PC-9 (cell line): ENCODE data around the gene NUP153. TPM values are rescaled to one million over a fixed set of nuclear protein-coding genes. Genes with fewer than 3 reads are reported as not detected.

Source experiments
- BruUV-seq: library from RNA; stranded (reverse); fragments of 400-500 nt; replicated peaks from 2 replicates; lab custom pipeline; 2021; lab: Mats Ljungman, UMichigan
- CTCF ChIA-PET: fragments of 300-600 bp; sonication (Branson Sonifier 250); formaldehyde crosslinking; loops from one replicate; lab custom pipeline; 2022; ENCODE audit warnings: antibody characterized with exemption; lab: Charles Lee
- POLR2A ChIA-PET: fragments of 300-600 bp; sonication (Branson Sonifier 250); formaldehyde crosslinking; loops from one replicate; lab custom pipeline; 2022; ENCODE audit warnings: antibody characterized with exemption; ENCODE audit not compliant: unreplicated experiment; lab: Charles Lee
- DNase-seq, 2 experiments: peaks; one replicate each; pipeline versions ENCODE4 v3.0.0 to v3.0.0-alpha.2; 2015 to 2022; ENCODE audit warnings: mixed read lengths in 1 of 2
- H2AFZ ChIP-seq: fragments of 200-600 bp; sonication (generic); 2 replicates; pipeline ENCODE4 v1.8.1; 2017; ENCODE audit warnings: antibody characterized with exemption
- H3F3A ChIP-seq: fragments of 200-600 bp; sonication (generic); 2 replicates; pipeline ENCODE4 v1.8.1; 2017; ENCODE audit warnings: antibody characterized with exemption, mild to moderate bottlenecking, low read depth; ENCODE audit not compliant: insufficient read depth
- H3K27ac ChIP-seq: fragments of 200-600 bp; sonication (generic); 2 replicates; pipeline ENCODE4 v1.6.1; 2016; ENCODE audit warnings: mixed run types
- H3K27me3 ChIP-seq: fragments of 200-600 bp; sonication (generic); 2 replicates; pipeline ENCODE4 v1.6.1; 2016; ENCODE audit warnings: low read depth, mixed run types; ENCODE audit not compliant: insufficient read depth
- H3K36me3 ChIP-seq: fragments of 200-600 bp; sonication (generic); 2 replicates; pipeline ENCODE4 v1.6.1; 2016; ENCODE audit warnings: low read depth, mixed run types
- H3K4me1 ChIP-seq: fragments of 200-600 bp; sonication (generic); replicated peaks from 2 replicates; pipeline ENCODE4 v1.6.1; 2016; ENCODE audit warnings: mixed run types; ENCODE audit not compliant: insufficient read depth
- H3K4me2 ChIP-seq: fragments of 200-600 bp; sonication (generic); 2 replicates; pipeline ENCODE4 v1.6.1; 2017; ENCODE audit warnings: mixed run types
- H3K4me3 ChIP-seq: fragments of 200-600 bp; sonication (generic); 2 replicates; pipeline ENCODE4 v1.6.1; 2016; ENCODE audit warnings: mixed run types
- H3K79me2 ChIP-seq: fragments of 200-600 bp; sonication (generic); 2 replicates; pipeline ENCODE4 v1.6.1; 2017; ENCODE audit warnings: low read depth, mixed run types
- H3K9me2 ChIP-seq: fragments of 200-600 bp; sonication (generic); 2 replicates; pipeline ENCODE4 v1.8.1; 2017; ENCODE audit warnings: mild to moderate bottlenecking; ENCODE audit not compliant: insufficient read depth
- H3K9me3 ChIP-seq: fragments of 200-600 bp; sonication (generic); 2 replicates; pipeline ENCODE4 v1.8.1; 2016; ENCODE audit warnings: low read depth; ENCODE audit not compliant: insufficient read depth
- H4K20me1 ChIP-seq: fragments of 200-600 bp; sonication (generic); 2 replicates; pipeline ENCODE4 v1.8.1; 2017; ENCODE audit not compliant: insufficient read depth
- EZH2 ChIP-seq: fragments of 200-600 bp; sonication (generic); IDR thresholded peaks from 2 replicates; pipeline ENCODE4 v1.8.0; 2017; ENCODE audit warnings: antibody characterized with exemption, low read depth
- intact Hi-C: fragments of 100-400 bp; cut with micrococcal nuclease; formaldehyde crosslinking; loops from one replicate; pipeline ENCODE4 v1.10.0; 2022; ENCODE audit not compliant: unreplicated experiment
- total RNA-seq: library from RNA; stranded (reverse); gene quantifications from 2 replicates; pipeline ENCODE4 v1.2.3, GENCODE V29; 2021
- TF ChIP-seq, protein P1 (sequence below): fragments of 200-600 bp; sonication (generic); conservative IDR thresholded peaks from 2 replicates; pipeline ENCODE4 v1.6.1; 2017; ENCODE audit warnings: mixed run types, antibody characterized with exemption, mild to moderate bottlenecking, moderate library complexity

Gene NUP153
- total RNA-seq, 1 experiment from 2014 or later = 74.1 TPM

GRCh38 chr6:17729223-17730077, 22.7 kb upstream of the NUP153 start:
- H3K79me2 ChIP-seq = no peaks in the 10 kb centered on the region
- no peaks in the 10 kb centered on the region for H3K27me3 ChIP-seq
- no peaks in the 10 kb centered on the region; the same call in 1 of the 2 replicates for H3K4me1 ChIP-seq
- TF ChIP-seq, protein P1, sequence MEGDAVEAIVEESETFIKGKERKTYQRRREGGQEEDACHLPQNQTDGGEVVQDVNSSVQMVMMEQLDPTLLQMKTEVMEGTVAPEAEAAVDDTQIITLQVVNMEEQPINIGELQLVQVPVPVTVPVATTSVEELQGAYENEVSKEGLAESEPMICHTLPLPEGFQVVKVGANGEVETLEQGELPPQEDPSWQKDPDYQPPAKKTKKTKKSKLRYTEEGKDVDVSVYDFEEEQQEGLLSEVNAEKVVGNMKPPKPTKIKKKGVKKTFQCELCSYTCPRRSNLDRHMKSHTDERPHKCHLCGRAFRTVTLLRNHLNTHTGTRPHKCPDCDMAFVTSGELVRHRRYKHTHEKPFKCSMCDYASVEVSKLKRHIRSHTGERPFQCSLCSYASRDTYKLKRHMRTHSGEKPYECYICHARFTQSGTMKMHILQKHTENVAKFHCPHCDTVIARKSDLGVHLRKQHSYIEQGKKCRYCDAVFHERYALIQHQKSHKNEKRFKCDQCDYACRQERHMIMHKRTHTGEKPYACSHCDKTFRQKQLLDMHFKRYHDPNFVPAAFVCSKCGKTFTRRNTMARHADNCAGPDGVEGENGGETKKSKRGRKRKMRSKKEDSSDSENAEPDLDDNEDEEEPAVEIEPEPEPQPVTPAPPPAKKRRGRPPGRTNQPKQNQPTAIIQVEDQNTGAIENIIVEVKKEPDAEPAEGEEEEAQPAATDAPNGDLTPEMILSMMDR = no peak
- no peaks in the 10 kb centered on the region for H3F3A ChIP-seq
- H3K9me3 ChIP-seq = no peaks in the 10 kb centered on the region
- no TSS peak for BruUV-seq
- H2AFZ ChIP-seq = no peak overlapping the region
- ChIA-PET POLR2A (no interaction called here), CTCF (no interaction called here)
- no peak overlapping the region for H3K4me2 ChIP-seq
- H3K4me3 ChIP-seq = no peak overlapping the region
- no peaks in the 10 kb centered on the region for H4K20me1 ChIP-seq
- H3K27ac ChIP-seq = no peak overlapping the region
- H3K36me3 ChIP-seq = no peaks in the 10 kb centered on the region
- H3K9me2 ChIP-seq = no peaks in the 10 kb centered on the region
- intact Hi-C loops = no loop called here
- DNase-seq = no peak

- no peak overlapping the region for H3K27ac ChIP-seq
- CTCF ChIA-PET = no interaction called here
- H3K27me3 ChIP-seq = no peaks in the 10 kb centered on the region
- no peak for TF ChIP-seq EZH2
- TF ChIP-seq, protein P1 = no peak
- H3K4me1 ChIP-seq = no peaks in the 10 kb centered on the region; the same call in 1 of the 2 replicates
- H3K79me2 ChIP-seq = no peaks in the 10 kb centered on the region
- H3K4me3 ChIP-seq = no peak overlapping the region
- intact Hi-C loops = no loop called here
- DNase-seq = no peak
- H3F3A ChIP-seq = peaks cover 5% of the 10 kb centered on the region; the same call in 1 of the 2 replicates
- no peaks in the 10 kb centered on the region for H3K36me3 ChIP-seq
- no peaks in the 10 kb centered on the region for H3K9me2 ChIP-seq
- no peak overlapping the region for H3K4me2 ChIP-seq
- no peak overlapping the region for H2AFZ ChIP-seq
- no TSS peak for BruUV-seq
- H3K9me3 ChIP-seq = no peaks in the 10 kb centered on the region
- H4K20me1 ChIP-seq = no peaks in the 10 kb centered on the region
- POLR2A ChIA-PET = no interaction called here
Measured at GRCh38 chr6:17728551-17729222, 22.0 kb upstream of the NUP153 start.

- peak in 1 of 2 experiments; percentile 33 for DNase-seq
- H3K27ac ChIP-seq = no peak overlapping the region
- peaks cover 15% of the 10 kb centered on the region; the same call in 1 of the 2 replicates for H3F3A ChIP-seq
- intact Hi-C loops = no loop called here
- no peaks in the 10 kb centered on the region for H3K9me2 ChIP-seq
- BruUV-seq = no TSS peak
- POLR2A ChIA-PET = no interaction called here
- CTCF ChIA-PET = no interaction called here
- H3K36me3 ChIP-seq = no peaks in the 10 kb centered on the region
- TF ChIP-seq EZH2 = no peak
- TF ChIP-seq, protein P1 = no peak
- H3K79me2 ChIP-seq = no peaks in the 10 kb centered on the region
- H3K27me3 ChIP-seq = no peaks in the 10 kb centered on the region
- no peak overlapping the region for H2AFZ ChIP-seq
- H3K4me2 ChIP-seq = no peak overlapping the region
- no peak overlapping the region for H3K4me3 ChIP-seq
- peaks cover 24% of the 10 kb centered on the region for H3K4me1 ChIP-seq
- no peaks in the 10 kb centered on the region for H3K9me3 ChIP-seq
- H4K20me1 ChIP-seq = no peaks in the 10 kb centered on the region
Measured at GRCh38 chr6:17725083-17725482, 18.4 kb upstream of the NUP153 start.
